AG10803 (cell line): ENCODE data around the gene C19orf33.

Experiments used
- DNase-seq: peaks from one replicate; pipeline ENCODE4 v3.0.0; 2010; ENCODE audit warnings: low read depth
- H3K4me3 ChIP-seq: 2 replicates; pipeline ENCODE4 v1.5.1; 2011; ENCODE audit warnings: mild to moderate bottlenecking, low read length, control low read depth
- TF ChIP-seq, protein P1 (sequence below): conservative IDR thresholded peaks from 2 replicates; pipeline ENCODE4 v1.5.1; 2011; ENCODE audit warnings: mild to moderate bottlenecking, low read length, control low read depth, inconsistent platforms

C19orf33 gene

DNA sequence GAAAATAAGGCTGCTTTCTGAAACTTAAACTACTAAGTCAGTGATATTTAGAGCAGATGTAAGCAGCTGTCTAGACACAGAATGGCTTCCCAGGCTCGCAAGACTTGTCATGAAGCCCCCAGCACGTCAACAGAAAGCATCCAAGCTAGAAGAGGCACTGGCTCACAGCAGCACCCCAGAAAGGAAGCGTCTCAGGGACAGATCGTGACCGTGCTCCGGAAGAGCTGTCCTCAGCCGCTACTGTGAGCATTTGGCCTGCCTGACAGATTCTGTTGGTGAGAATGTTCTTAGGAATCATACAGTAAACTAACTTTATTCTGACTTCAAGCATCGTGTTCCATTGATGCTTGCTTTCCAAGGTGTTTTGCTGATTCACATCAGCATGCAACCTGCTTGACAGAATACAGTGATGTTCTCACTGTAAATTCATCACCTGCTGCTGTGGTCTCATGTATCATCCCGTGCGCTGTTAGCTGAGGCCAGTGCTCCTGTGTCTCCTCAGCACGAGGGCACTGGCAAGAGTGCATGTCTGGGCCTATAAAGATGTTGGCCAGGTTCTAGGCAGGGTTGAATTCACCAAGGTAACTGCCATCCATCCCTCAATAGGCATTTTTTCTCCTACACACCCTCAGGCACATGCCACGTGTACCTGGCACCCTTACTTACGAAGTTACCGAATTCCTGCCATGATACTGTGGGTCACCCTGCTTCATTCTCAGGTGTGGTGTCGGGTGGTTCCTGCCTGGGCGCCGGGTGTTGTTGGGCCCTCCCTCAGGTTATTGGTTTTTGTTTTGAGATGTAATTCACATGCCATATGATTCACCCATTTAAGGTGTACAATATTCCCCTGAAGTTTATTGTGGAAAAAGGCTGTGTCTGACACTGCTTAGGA is 23.8 kb upstream of the C19orf33 start:
- TF ChIP-seq, protein P1, sequence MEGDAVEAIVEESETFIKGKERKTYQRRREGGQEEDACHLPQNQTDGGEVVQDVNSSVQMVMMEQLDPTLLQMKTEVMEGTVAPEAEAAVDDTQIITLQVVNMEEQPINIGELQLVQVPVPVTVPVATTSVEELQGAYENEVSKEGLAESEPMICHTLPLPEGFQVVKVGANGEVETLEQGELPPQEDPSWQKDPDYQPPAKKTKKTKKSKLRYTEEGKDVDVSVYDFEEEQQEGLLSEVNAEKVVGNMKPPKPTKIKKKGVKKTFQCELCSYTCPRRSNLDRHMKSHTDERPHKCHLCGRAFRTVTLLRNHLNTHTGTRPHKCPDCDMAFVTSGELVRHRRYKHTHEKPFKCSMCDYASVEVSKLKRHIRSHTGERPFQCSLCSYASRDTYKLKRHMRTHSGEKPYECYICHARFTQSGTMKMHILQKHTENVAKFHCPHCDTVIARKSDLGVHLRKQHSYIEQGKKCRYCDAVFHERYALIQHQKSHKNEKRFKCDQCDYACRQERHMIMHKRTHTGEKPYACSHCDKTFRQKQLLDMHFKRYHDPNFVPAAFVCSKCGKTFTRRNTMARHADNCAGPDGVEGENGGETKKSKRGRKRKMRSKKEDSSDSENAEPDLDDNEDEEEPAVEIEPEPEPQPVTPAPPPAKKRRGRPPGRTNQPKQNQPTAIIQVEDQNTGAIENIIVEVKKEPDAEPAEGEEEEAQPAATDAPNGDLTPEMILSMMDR, result no peak
- no peak overlapping the region for H3K4me3 ChIP-seq
- DNase-seq, result no peak

DNA sequence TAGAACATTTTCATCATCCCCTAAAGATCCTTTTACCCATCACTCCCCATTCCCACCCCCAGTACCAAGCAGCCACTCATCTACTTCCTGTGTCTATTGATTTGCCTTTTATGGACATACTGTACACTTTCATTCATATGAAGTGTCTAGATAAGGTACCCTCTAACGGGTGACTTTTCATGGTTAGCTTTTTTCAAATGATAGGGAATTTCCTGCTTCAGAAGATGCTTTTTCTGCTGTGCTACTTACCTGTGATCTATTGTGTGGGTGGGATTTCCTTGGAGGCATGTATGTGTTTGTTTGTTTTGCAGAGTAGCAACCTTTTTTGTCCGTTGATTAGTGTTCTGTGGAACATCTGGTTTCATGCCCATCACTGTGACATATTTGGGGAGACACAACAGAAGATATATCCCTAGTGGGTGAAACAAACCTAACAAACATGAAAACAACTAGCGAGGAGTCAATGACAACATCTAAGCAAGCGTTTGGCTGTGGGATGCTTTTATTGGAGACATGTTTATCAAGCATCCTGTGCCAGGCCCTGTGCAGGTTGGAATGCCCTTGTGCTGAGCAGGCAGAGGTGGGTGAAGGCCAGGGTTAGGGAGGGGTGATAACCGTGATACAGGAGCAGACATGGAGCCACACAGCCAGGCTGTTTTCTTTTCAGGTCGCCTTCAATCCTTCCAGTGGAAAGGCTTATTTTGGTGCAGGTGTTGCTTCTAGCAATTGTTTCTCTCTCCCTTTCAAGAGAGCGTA is 22.1 kb upstream of the C19orf33 start:
- no peak for DNase-seq
- H3K4me3 ChIP-seq, result no peak overlapping the region
- TF ChIP-seq, protein P1, result no peak

DNA sequence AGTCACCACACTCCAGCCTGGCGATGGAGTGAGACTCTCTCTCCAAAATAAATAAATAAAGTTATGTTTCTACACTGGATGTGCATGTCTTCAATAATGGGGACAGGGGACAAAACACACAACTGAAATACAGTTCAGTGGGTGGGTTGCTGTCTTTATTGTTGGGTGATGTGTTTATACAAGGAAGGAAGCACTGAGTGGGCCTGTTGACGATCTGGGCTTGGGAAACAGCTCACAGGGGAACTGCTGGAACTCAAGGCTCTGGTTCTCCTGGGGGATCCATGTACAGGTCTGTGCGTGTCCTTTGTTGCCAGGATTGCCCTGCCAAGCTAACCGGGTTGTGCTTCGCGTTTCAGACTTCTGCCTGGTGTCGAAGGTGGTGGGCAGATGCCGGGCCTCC is 20.8 kb upstream of the C19orf33 start:
- TF ChIP-seq, protein P1, result no peak
- DNase-seq, result no peak

DNA sequence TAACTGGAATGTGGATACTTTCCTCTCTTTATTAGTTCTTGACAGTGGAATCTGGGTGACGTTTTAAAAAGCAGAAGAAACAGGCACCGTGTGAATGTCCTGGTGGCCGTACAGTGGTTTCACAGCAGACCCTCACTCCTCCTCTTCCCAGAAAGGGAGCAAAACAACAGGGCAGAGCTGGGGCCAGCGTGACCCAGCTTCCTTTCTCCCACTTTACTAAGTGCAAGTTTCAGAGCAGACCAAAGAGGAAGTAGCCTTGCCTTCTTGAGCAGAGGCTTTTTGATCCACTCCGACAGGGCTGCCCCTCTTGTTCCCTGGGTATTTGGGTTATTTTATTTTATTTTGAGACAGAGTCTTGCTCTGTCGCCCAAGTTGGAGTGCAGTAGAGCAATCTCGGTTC is 19.6 kb upstream of the C19orf33 start:
- no peak for DNase-seq
- TF ChIP-seq, protein P1, result no peak
- no peak overlapping the region for H3K4me3 ChIP-seq

More for the DNA sequence above, 20.8 kb upstream of the C19orf33 start:
- H3K4me3 ChIP-seq, result no peak overlapping the region

DNA sequence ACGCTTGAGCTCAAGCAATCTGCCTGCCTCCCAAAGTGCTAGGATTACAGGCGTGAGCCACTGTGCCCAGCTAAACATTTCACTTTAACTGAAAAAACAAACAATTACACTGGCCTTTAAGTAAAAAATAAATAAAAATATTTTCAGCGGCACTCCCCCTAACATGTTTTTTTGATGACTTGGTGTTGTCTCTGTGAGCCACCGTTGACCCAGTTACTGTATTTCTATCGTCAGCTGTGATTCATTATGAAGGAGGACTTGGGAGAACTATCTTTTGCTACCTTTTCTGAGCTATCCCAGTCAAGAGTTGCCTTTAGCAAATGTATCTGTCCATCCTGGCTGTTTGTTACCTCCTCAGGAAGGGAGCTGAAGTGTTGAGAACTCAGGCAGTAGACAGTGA is 18.5 kb upstream of the C19orf33 start:
- H3K4me3 ChIP-seq, result no peak overlapping the region
- TF ChIP-seq, protein P1, result no peak
- peak; percentile 51 for DNase-seq

DNA sequence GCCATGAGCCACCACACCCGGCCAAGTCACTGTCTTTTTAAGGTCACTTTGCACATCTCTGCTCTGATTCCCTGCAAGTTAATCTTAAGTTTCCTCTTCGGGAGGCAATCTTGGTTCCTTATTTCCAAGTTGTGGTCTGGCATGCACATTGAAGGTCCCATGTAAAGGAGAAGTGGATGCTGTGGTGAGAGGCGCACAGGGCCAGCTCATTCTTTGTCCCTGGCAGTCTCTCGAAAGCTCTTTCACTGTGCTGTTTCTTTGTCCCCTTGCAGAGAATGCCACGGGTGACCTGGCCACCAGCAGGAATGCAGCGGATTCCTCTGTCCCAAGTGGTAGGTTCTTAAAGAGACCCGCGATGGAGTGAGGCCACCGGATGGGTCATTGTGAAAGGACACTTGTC is 16.4 kb upstream of the C19orf33 start:
- H3K4me3 ChIP-seq, result no peak overlapping the region
- no peak for DNase-seq
- TF ChIP-seq, protein P1, result no peak
